ENCODE data around the gene CEP85L.

CEP85L gene

GRCh38 chr6:118460958-118461470 is 190.4 kb downstream of the CEP85L start:
- H3K36me3 ChIP-seq (ENCODE audit: insufficient read depth, low read length), result peaks cover 30% of the 10 kb centered on the region
- no peak overlapping the region for H3K4me3 ChIP-seq (ENCODE audit: low read depth in 1 of 2, low read length in 2 of 2)
- no peaks in the 10 kb centered on the region for H3K27me3 ChIP-seq (ENCODE audit: insufficient read depth, low read length, poor library complexity)
- no peak overlapping the region for H3K9ac ChIP-seq (ENCODE audit: low read depth, low read length)
- H3K27ac ChIP-seq (ENCODE audit: low read length), result no peak overlapping the region
- no peaks in the 10 kb centered on the region for H3K79me2 ChIP-seq (ENCODE audit: insufficient read depth, low read length)
- TF ChIP-seq, protein P1, sequence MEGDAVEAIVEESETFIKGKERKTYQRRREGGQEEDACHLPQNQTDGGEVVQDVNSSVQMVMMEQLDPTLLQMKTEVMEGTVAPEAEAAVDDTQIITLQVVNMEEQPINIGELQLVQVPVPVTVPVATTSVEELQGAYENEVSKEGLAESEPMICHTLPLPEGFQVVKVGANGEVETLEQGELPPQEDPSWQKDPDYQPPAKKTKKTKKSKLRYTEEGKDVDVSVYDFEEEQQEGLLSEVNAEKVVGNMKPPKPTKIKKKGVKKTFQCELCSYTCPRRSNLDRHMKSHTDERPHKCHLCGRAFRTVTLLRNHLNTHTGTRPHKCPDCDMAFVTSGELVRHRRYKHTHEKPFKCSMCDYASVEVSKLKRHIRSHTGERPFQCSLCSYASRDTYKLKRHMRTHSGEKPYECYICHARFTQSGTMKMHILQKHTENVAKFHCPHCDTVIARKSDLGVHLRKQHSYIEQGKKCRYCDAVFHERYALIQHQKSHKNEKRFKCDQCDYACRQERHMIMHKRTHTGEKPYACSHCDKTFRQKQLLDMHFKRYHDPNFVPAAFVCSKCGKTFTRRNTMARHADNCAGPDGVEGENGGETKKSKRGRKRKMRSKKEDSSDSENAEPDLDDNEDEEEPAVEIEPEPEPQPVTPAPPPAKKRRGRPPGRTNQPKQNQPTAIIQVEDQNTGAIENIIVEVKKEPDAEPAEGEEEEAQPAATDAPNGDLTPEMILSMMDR (IDR thresholded peaks at IDR 0.05; ENCODE audit: borderline replicate concordance, extremely low read depth, low read length, poor library complexity, severe bottlenecking), result no peak
- no peak for TF ChIP-seq EZH2 (IDR thresholded peaks at IDR 0.05; ENCODE audit: borderline replicate concordance, low read depth, low read length, severe bottlenecking)
- no peaks in the 10 kb centered on the region for H4K20me1 ChIP-seq (ENCODE audit: insufficient read depth, low read length)
- no peak overlapping the region for H2AFZ ChIP-seq (ENCODE audit: low read depth, low read length)
- H3K4me2 ChIP-seq (ENCODE audit: insufficient read depth, low read length), result no peak overlapping the region
- H3K9me3 ChIP-seq (ENCODE audit: insufficient read depth, low read length, severe bottlenecking), result no peaks in the 10 kb centered on the region
- H3K4me1 ChIP-seq (ENCODE audit: insufficient read depth, low read length), result no peaks in the 10 kb centered on the region
- no peak for ATAC-seq (ENCODE audit: insufficient read depth, low read depth)
- DNase-seq, result no peak

DNA sequence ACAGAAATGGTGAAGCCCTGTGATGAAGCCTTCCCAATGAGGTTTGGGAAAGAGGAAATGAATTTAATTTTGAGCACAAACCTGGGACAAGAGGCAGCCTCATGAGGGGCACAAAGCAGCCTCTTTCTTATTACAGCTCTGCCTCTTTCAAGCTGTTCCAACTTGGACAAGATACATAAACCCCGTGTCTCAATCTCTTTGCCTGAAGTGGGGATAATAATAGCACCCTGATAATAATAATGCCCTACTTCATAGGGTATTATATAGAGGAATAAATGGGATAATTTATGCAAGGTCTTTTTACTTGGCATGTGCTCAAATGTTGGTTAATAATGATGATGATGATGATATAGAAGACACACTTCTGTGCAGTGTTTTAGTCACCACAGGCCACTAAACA is 194.4 kb downstream of the CEP85L start:
- peaks cover 2% of the 10 kb centered on the region for H3K9me3 ChIP-seq (ENCODE audit: insufficient read depth, low read length, severe bottlenecking)
- H3K79me2 ChIP-seq (ENCODE audit: insufficient read depth, low read length), result no peaks in the 10 kb centered on the region
- no peaks in the 10 kb centered on the region for H3K27me3 ChIP-seq (ENCODE audit: insufficient read depth, low read length, poor library complexity)
- no peaks in the 10 kb centered on the region for H3K4me1 ChIP-seq (ENCODE audit: insufficient read depth, low read length)
- ATAC-seq (ENCODE audit: insufficient read depth, low read depth), result no peak
- H3K36me3 ChIP-seq (ENCODE audit: insufficient read depth, low read length), result peaks cover 8% of the 10 kb centered on the region; the same call in 1 of the 2 replicates
- H4K20me1 ChIP-seq (ENCODE audit: insufficient read depth, low read length), result no peaks in the 10 kb centered on the region
- DNase-seq, result no peak
- no peak overlapping the region for H3K4me3 ChIP-seq (ENCODE audit: low read depth in 1 of 2, low read length in 2 of 2)
- no peak overlapping the region for H3K4me2 ChIP-seq (ENCODE audit: insufficient read depth, low read length)
- H2AFZ ChIP-seq (ENCODE audit: low read depth, low read length), result no peak overlapping the region
- TF ChIP-seq, protein P1 (IDR thresholded peaks at IDR 0.05; ENCODE audit: borderline replicate concordance, extremely low read depth, low read length, poor library complexity, severe bottlenecking), result no peak
- no peak for TF ChIP-seq EZH2 (IDR thresholded peaks at IDR 0.05; ENCODE audit: borderline replicate concordance, low read depth, low read length, severe bottlenecking)
- no peak overlapping the region for H3K27ac ChIP-seq (ENCODE audit: low read length)
- H3K9ac ChIP-seq (ENCODE audit: low read depth, low read length), result no peak overlapping the region

DNA sequence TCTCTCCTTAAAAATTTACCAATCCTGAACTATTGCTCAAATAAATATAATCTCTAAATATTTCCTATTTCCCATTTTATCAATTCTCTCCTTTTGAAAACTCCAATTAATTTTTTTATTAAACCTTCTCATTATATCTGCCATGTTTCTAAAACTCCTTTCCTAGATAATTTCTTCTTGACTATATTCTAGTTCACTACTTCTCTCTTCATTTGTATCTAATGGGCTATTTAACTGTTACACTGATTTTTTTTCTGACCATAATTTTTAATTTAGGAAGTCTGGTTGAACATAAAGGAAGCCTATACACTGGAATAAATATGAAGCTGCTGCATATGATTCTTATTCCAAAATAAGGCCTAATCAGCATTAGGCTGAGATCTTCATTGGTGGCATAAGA is 199.6 kb downstream of the CEP85L start:
- Histone ChIP-seq H3K9ac (ENCODE audit: low read depth, low read length) (no peak overlapping the region), H3K27me3 (ENCODE audit: insufficient read depth, low read length, poor library complexity) (no peaks in the 10 kb centered on the region), H3K4me2 (ENCODE audit: insufficient read depth, low read length) (no peak overlapping the region), H3K79me2 (ENCODE audit: insufficient read depth, low read length) (no peaks in the 10 kb centered on the region), H3K4me1 (ENCODE audit: insufficient read depth, low read length) (no peaks in the 10 kb centered on the region), H2AFZ (ENCODE audit: low read depth, low read length) (no peak overlapping the region), H3K9me3 (ENCODE audit: insufficient read depth, low read length, severe bottlenecking) (peaks cover 21% of the 10 kb centered on the region), H3K27ac (ENCODE audit: low read length) (no peak overlapping the region), H4K20me1 (ENCODE audit: insufficient read depth, low read length) (no peaks in the 10 kb centered on the region), H3K36me3 (ENCODE audit: insufficient read depth, low read length) (no peaks in the 10 kb centered on the region), H3K4me3 (ENCODE audit: low read depth in 1 of 2, low read length in 2 of 2) (no peak overlapping the region)
- TF ChIP-seq EZH2 (IDR thresholded peaks at IDR 0.05; ENCODE audit: borderline replicate concordance, low read depth, low read length, severe bottlenecking), result no peak
- TF ChIP-seq, protein P1 (IDR thresholded peaks at IDR 0.05; ENCODE audit: borderline replicate concordance, extremely low read depth, low read length, poor library complexity, severe bottlenecking), result no peak
- DNase-seq (no peak), ATAC-seq (ENCODE audit: insufficient read depth, low read depth) (no peak)

GRCh38 chr6:118444796-118445195 is 206.6 kb downstream of the CEP85L start:
- H4K20me1 ChIP-seq (ENCODE audit: insufficient read depth, low read length), result no peaks in the 10 kb centered on the region
- H3K4me2 ChIP-seq (ENCODE audit: insufficient read depth, low read length), result no peak overlapping the region
- no peak for ATAC-seq (ENCODE audit: insufficient read depth, low read depth)

More at GRCh38 chr6:118444796-118445195, 206.6 kb downstream of the CEP85L start:
- H3K27ac ChIP-seq (ENCODE audit: low read length), result no peak overlapping the region
- DNase-seq, result no peak
- no peaks in the 10 kb centered on the region for H3K4me1 ChIP-seq (ENCODE audit: insufficient read depth, low read length)
- no peak overlapping the region for H3K9ac ChIP-seq (ENCODE audit: low read depth, low read length)
- no peaks in the 10 kb centered on the region for H3K79me2 ChIP-seq (ENCODE audit: insufficient read depth, low read length)
- no peaks in the 10 kb centered on the region for H3K27me3 ChIP-seq (ENCODE audit: insufficient read depth, low read length, poor library complexity)
- H3K4me3 ChIP-seq (ENCODE audit: low read depth in 1 of 2, low read length in 2 of 2), result no peak overlapping the region
- peaks cover 15% of the 10 kb centered on the region for H3K9me3 ChIP-seq (ENCODE audit: insufficient read depth, low read length, severe bottlenecking)
- no peak overlapping the region for H2AFZ ChIP-seq (ENCODE audit: low read depth, low read length)
- TF ChIP-seq, protein P1 (IDR thresholded peaks at IDR 0.05; ENCODE audit: borderline replicate concordance, extremely low read depth, low read length, poor library complexity, severe bottlenecking), result no peak
- TF ChIP-seq EZH2 (IDR thresholded peaks at IDR 0.05; ENCODE audit: borderline replicate concordance, low read depth, low read length, severe bottlenecking), result no peak
- no peaks in the 10 kb centered on the region for H3K36me3 ChIP-seq (ENCODE audit: insufficient read depth, low read length)
